Heart left ventricle (tissue), 13 donors: ENCODE measurements around the gene TRIM68.

Source experiments
- CTCF ChIP-seq, 12 donors: fragments of 200-600 bp; sonication (generic) in 4 of 12; IDR thresholded peaks; one replicate each; pipeline versions ENCODE4 v1.5.0 to v1.8.0; 2018 to 2022; ENCODE audit warnings: antibody characterized with exemption in 12 of 12, mild to moderate bottlenecking in 5 of 12
- POLR2A ChIP-seq, 2 donors: fragments of 450-650 bp; IDR thresholded peaks; one replicate each; pipeline ENCODE4 v1.6.1; 2017; ENCODE audit warnings: antibody characterized with exemption in 2 of 2, mild to moderate bottlenecking in 2 of 2, moderate library complexity in 2 of 2
- donor health status: ischemic (EF 13 %, LVEDD 7.1; RV severe dilation, severe dysfunction).
- donor health status: DM: no; HTN: yes; CAD: no.
- donor health status: DM: no; HTN: no; CAD: no.
- donor health status: ischemic (EF 25% LVEDD 6.9; RV normal size, moderate dysfunction).
- donor health status: ischemic (EF 25% LVEDD 5.7; RV mildly dilated, moderate dysfunction).
- donor health status: ischemic (EF 35%, LVEDD 5.7; RV mildly dilated, moderate dysfunction).
- donor health status: nonischemic (EF 11% LVEDD 7.7; RV severe dilation, severe dysfunction).
- donor health status: DM: yes; HTN: yes; CAD: no.
- donor health status: PGD.
- donor health status: ischemic (EF 29% LVEDD 5.4; RV normal size, mild dysfunction).
- donor health status: nonischemic (EF 23%, LVEDD 6.1; RV moderate dilation, normal function).

- no peak for TF ChIP-seq CTCF (IDR thresholded peaks at IDR 0.05)
- TF ChIP-seq POLR2A (IDR thresholded peaks at IDR 0.05), result no peak
These were observed 7.9 kb upstream of the TRIM68 start for GRCh38 chr11:4615856-4616444.
